Psoas muscle (tissue), 8 donors: ENCODE results near the gene RTN4RL1. TPM values are rescaled to one million over a fixed set of nuclear protein-coding genes. Genes with fewer than 3 reads are reported as not detected.

ENCODE experiments used
- ATAC-seq, 4 donors: fragments of 200-7000 bp; cut with Tn5 transposase; one replicate each; pipeline ENCODE4 v1.9.1; 2020; ENCODE audit warnings: moderate library complexity in 3 of 4, mild to moderate bottlenecking in 2 of 4
- DNase-seq, 2 donors: peaks; one replicate each; pipeline ENCODE4 v3.0.0-alpha.2; 2020
- H3K27ac ChIP-seq: fragments of 200-600 bp; one replicate; pipeline ENCODE4 v1.8.0; 2022
- H3K27me3 ChIP-seq, 3 donors: fragments of 200-600 bp in 1 of 3; one replicate each; pipeline versions ENCODE4 v1.6.1 to v1.8.0; 2013 to 2022; ENCODE audit warnings: low read length in 2 of 3, mild to moderate bottlenecking in 2 of 3, moderate library complexity in 1 of 3; ENCODE audit not compliant: insufficient read depth in 3 of 3
- H3K36me3 ChIP-seq, 2 donors: fragments of 200-600 bp in 1 of 2; one replicate each; pipeline versions ENCODE4 v1.6.1 to v1.8.0; 2013 to 2022; ENCODE audit warnings: low read depth in 1 of 2, mild to moderate bottlenecking in 1 of 2, moderate library complexity in 1 of 2; ENCODE audit not compliant: insufficient read depth in 1 of 2
- H3K4me1 ChIP-seq: fragments of 200-600 bp; one replicate; pipeline ENCODE4 v1.8.0; 2022
- H3K4me3 ChIP-seq: fragments of 200-600 bp; one replicate; pipeline ENCODE4 v1.8.0; 2022; ENCODE audit warnings: mild to moderate bottlenecking
- H3K9me3 ChIP-seq: fragments of 200-600 bp; one replicate; pipeline ENCODE4 v1.8.0; 2022
- CTCF ChIP-seq: fragments of 200-600 bp; IDR thresholded peaks from one replicate; pipeline ENCODE4 v1.8.0; 2022; ENCODE audit warnings: antibody characterized with exemption
- WGBS, 3 donors: extraction: QIAGEN DNeasy Blood & Tissue Kit; methylation state at CpG; one replicate each; pipeline versions ENCODE4 v1.1.6 to v1.1.7; 2013; 5-methylcytosine and 5-hydroxymethylcytosine counted together
- intact Hi-C, 2 donors: fragments of 100-400 bp; cut with DNase I; formaldehyde crosslinking; loops; one replicate each; pipeline versions ENCODE4 v1.11.0 to v1.14.2; 2022
- polyA plus RNA-seq, 3 donors: library from polyadenylated mRNA; stranded (reverse); fragments of 200-250 nt; gene quantifications; one replicate each; pipeline ENCODE4 v1.2.3, GENCODE V29; 2013
- total RNA-seq, 4 donors: library from RNA; stranded (reverse); fragmentation: NEBNext Ultra II Directional in 2 of 4; extraction: Animal tissue kit (Norgen Biotek cat#: 25700) in 2 of 4; gene quantifications; one replicate each; pipeline versions ENCODE4 v1.2.1 to v1.2.4, GENCODE V29; 2021 to 2023
- donor health status: healthy with polysubstance abuse.
- donor health status: DM: no; HTN: no; CAD: no; lungs with moderate emphysema.
- donor health status: Bipolar disorder and iron deficiency.
- donor health status: healthy.
- donor health status: DM: yes; HTN: yes; CAD: no.
- donor health status: DM: no; HTN: no; CAD: no.
- donor health status: DM: no; HTN: no; CAD: no.
- donor health status: DM: yes; HTN: yes; CAD: no.

RTN4RL1 gene
- total and polyA plus RNA-seq, 7 donors, result 0.44 to 1.8 (median 0.75) TPM

GRCh38 chr17:1945621-1946020, 79.5 kb downstream of the RTN4RL1 start:
- intact Hi-C loops, result no loop called here
- no peaks in the 10 kb centered on the region for H3K9me3 ChIP-seq
- H3K4me1 ChIP-seq, result peaks cover 4% of the 10 kb centered on the region
- H3K27me3 ChIP-seq, result no peaks in the 10 kb centered on the region
- 94 to 96% (median 96%) methylated on average over 12 of the region's 12 CpGs for WGBS, 3 donors
- no peak overlapping the region for H3K4me3 ChIP-seq
- no peak for DNase-seq
- no peak for TF ChIP-seq CTCF
- ATAC-seq, result no peak
- H3K27ac ChIP-seq, result no peak overlapping the region
- no peaks in the 10 kb centered on the region for H3K36me3 ChIP-seq

- ATAC-seq, result no peak
- Histone ChIP-seq H3K4me1 (peaks cover 16% of the 10 kb centered on the region), H3K36me3 (no peaks in the 10 kb centered on the region), H3K9me3 (no peaks in the 10 kb centered on the region), H3K27ac (no peak overlapping the region), H3K27me3 (no peaks in the 10 kb centered on the region), H3K4me3 (no peak overlapping the region)
- WGBS, 3 donors, result 66 to 77% (median 73%) methylated on average over 11 of the region's 11 CpGs
- no peak for TF ChIP-seq CTCF
- intact Hi-C loops, result loop anchor here in 1 of 2 donors (5.0 kb wide), 1 partner anchor 54 kb away; no protein-coding TSS in a partner anchor
- no peak for DNase-seq
These were observed 81.7 kb downstream of the RTN4RL1 start for GRCh38 chr17:1943436-1943831.

GRCh38 chr17:1942666-1943435, 82.3 kb downstream of the RTN4RL1 start:
- Histone ChIP-seq H3K4me3 (no peak overlapping the region), H3K36me3 (no peaks in the 10 kb centered on the region), H3K9me3 (no peaks in the 10 kb centered on the region), H3K27ac (no peak overlapping the region), H3K27me3 (no peaks in the 10 kb centered on the region), H3K4me1 (peaks cover 16% of the 10 kb centered on the region)
- no peak for TF ChIP-seq CTCF
- no peak for ATAC-seq
- intact Hi-C loops, result loop anchor here in 1 of 2 donors (5.0 kb wide), 1 partner anchor 54 kb away; no protein-coding TSS in a partner anchor
- WGBS, 3 donors, result 87 to 90% (median 88%) methylated on average over 21 of the region's 21 CpGs
- DNase-seq, result no peak

- peaks cover 16% of the 10 kb centered on the region for H3K4me1 ChIP-seq
- no peak for ATAC-seq
These were observed 83.1 kb downstream of the RTN4RL1 start for GRCh38 chr17:1942066-1942365.

More at GRCh38 chr17:1942066-1942365, 83.1 kb downstream of the RTN4RL1 start:
- H3K27ac ChIP-seq, result no peak overlapping the region
- intact Hi-C loops, result loop anchor here in 1 of 2 donors (5.0 kb wide), 1 partner anchor 55 kb away; no protein-coding TSS in a partner anchor
- H3K36me3 ChIP-seq, result no peaks in the 10 kb centered on the region
- no peak for DNase-seq
- no peaks in the 10 kb centered on the region for H3K27me3 ChIP-seq
- no peak overlapping the region for H3K4me3 ChIP-seq
- H3K9me3 ChIP-seq, result no peaks in the 10 kb centered on the region
- no peak for TF ChIP-seq CTCF
- WGBS, 3 donors, result 70 to 86% (median 80%) methylated on average over 5 to 7 of the region's 7 CpGs
